Bronchial epithelial cell (primary cell): ENCODE results near the gene OR1L1. TPM values are rescaled to one million over a fixed set of nuclear protein-coding genes. Genes with fewer than 3 reads are reported as not detected.

ENCODE experiments used
- DNase-seq: peaks from one replicate; pipeline ENCODE4 v3.0.0-alpha.2; 2010; ENCODE audit warnings: low read depth
- FAIRE-seq: peaks from 2 replicates; lab custom pipeline; 2011; peaks lifted over from hg19 to GRCh38; lab: Jason Lieb, UNC
- H3K27me3 ChIP-seq: 2 replicates; pipeline ENCODE4 v1.5.1; 2011; ENCODE audit warnings: low read length; ENCODE audit not compliant: control insufficient read depth, insufficient read depth
- H3K36me3 ChIP-seq: 2 replicates; pipeline ENCODE4 v1.5.1; 2011; ENCODE audit warnings: low read length; ENCODE audit not compliant: control insufficient read depth, insufficient read depth
- H3K4me3 ChIP-seq: 2 replicates; pipeline ENCODE4 v1.5.1; 2011; ENCODE audit warnings: mild to moderate bottlenecking, low read depth, low read length, control low read depth
- total RNA-seq: library from RNA; depleted of rRNA; stranded (reverse); fragments of >200 nt; gene quantifications from 2 replicates; pipeline ENCODE4 v1.2.1, GENCODE V29; 2014
- TF ChIP-seq, protein P1 (sequence below): IDR thresholded peaks from 2 replicates; pipeline ENCODE4 v1.5.1; 2011; ENCODE audit warnings: mild to moderate bottlenecking, moderate library complexity, low read length, control low read depth, inconsistent platforms; ENCODE audit not compliant: insufficient read depth, severe bottlenecking

OR1L1 gene
- total RNA-seq, 1 donor from 2014 or later, result not detected

DNA sequence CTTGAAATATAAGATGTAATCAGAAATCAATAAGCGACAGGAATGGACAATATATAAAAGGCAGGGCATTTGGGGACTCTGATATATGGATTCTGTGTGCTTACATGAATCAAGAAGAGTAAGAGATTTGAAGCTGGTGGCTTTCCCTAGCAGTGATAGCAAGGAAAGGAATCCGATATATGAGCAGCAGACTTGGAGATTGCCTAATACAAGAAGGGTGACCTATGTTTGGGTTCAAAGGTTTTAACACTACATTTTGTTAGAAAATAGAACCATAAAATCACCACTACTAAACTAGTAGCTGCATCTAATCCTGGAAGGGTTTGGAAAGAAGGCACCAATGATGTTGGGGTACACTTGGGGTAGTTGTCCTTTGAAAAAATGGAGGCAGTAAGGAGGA, 11.0 kb downstream of the OR1L1 start:
- no peak for FAIRE-seq
- no peaks in the 10 kb centered on the region for H3K36me3 ChIP-seq
- H3K4me3 ChIP-seq, result no peak overlapping the region
- TF ChIP-seq, protein P1, sequence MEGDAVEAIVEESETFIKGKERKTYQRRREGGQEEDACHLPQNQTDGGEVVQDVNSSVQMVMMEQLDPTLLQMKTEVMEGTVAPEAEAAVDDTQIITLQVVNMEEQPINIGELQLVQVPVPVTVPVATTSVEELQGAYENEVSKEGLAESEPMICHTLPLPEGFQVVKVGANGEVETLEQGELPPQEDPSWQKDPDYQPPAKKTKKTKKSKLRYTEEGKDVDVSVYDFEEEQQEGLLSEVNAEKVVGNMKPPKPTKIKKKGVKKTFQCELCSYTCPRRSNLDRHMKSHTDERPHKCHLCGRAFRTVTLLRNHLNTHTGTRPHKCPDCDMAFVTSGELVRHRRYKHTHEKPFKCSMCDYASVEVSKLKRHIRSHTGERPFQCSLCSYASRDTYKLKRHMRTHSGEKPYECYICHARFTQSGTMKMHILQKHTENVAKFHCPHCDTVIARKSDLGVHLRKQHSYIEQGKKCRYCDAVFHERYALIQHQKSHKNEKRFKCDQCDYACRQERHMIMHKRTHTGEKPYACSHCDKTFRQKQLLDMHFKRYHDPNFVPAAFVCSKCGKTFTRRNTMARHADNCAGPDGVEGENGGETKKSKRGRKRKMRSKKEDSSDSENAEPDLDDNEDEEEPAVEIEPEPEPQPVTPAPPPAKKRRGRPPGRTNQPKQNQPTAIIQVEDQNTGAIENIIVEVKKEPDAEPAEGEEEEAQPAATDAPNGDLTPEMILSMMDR, result no peak
- H3K27me3 ChIP-seq, result no peaks in the 10 kb centered on the region
- no peak for DNase-seq

DNA sequence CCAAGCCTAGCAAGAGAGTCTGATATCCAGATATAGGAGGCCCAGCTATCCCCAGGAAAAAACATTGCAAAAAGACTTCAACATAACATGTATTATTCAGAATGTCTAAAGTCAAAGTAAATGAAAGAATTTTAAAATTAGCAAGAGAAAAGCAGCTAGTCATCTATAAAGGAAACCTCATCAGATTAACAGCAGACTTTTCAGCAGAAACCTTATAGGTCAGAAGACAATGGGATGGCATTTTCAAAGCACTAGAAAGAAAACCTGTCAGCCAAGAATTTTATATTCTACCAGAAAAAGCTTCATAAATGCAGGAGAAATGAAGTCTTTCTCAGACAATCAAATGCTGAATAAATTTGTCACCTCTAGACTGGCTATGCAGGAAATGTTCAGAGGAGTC, 23.3 kb downstream of the OR1L1 start:
- TF ChIP-seq, protein P1, result no peak
- no peak for DNase-seq
- no peaks in the 10 kb centered on the region for H3K36me3 ChIP-seq
- no peak for FAIRE-seq
- H3K4me3 ChIP-seq, result no peak overlapping the region
- no peaks in the 10 kb centered on the region for H3K27me3 ChIP-seq

- FAIRE-seq, result no peak
- TF ChIP-seq, protein P1, result no peak
- Histone ChIP-seq H3K27me3 (no peaks in the 10 kb centered on the region), H3K4me3 (no peak overlapping the region), H3K36me3 (no peaks in the 10 kb centered on the region)
- peak; percentile 39 for DNase-seq
Measured at GRCh38 chr9:122695696-122696095, 34.2 kb downstream of the OR1L1 start.

Other genes starting within 250 kb of the OR1L1 start
- not detected in 2 replicates for gene OR1J1, start 183.8 kb upstream of the OR1L1 start, total RNA-seq
- not detected in 2 replicates for gene OR1J2, start 150.9 kb upstream of the OR1L1 start, total RNA-seq
- not detected in 2 replicates for gene OR1J4, start 142.6 kb upstream of the OR1L1 start, total RNA-seq
- not detected in 2 replicates for gene OR1N1, start 134.4 kb upstream of the OR1L1 start, total RNA-seq
- not detected in 2 replicates for gene OR1N2, start 108.6 kb upstream of the OR1L1 start, total RNA-seq
- gene OR1L8, start 78.3 kb upstream of the OR1L1 start, total RNA-seq, result not detected in 2 replicates
- not detected in 2 replicates for gene OR1Q1, start 47.0 kb upstream of the OR1L1 start, total RNA-seq
- gene OR1B1, start 4.1 kb upstream of the OR1L1 start, total RNA-seq, result not detected in 2 replicates
- not detected in 2 replicates for gene OR1L3, start 13.4 kb downstream of the OR1L1 start, total RNA-seq
- not detected in 2 replicates for gene OR1L4, start 62.3 kb downstream of the OR1L1 start, total RNA-seq
- gene OR1L6, start 80.6 kb downstream of the OR1L1 start, total RNA-seq, result not detected in 2 replicates
- not detected in 2 replicates for gene OR5C1, start 127.2 kb downstream of the OR1L1 start, total RNA-seq
- not detected in 2 replicates for gene OR1K1, start 138.4 kb downstream of the OR1L1 start, total RNA-seq
- 31.4 and 31.6 TPM in 2 replicates for gene PDCL, start 166.9 kb downstream of the OR1L1 start, total RNA-seq
- gene RC3H2, start 243.6 kb downstream of the OR1L1 start, total RNA-seq, result 43.2 and 63.6 TPM in 2 replicates